Memory B cell (primary cell): ENCODE data around the gene MYL5.
"Not testable (repeated sequence)": the region's sequence is repeated elsewhere in the genome, so short reads cannot be mapped to it uniquely, and the experiment has no call there.

Experiments used
- ATAC-seq: fragments of 150-1000 bp; cut with Tn5 transposase; 2 replicates; pipeline ENCODE4 v1.10.0; 2021; ENCODE audit warnings: low read depth, mild to moderate bottlenecking, moderate library complexity
- DNase-seq, 2 donors: peaks; one replicate each; pipeline ENCODE4 v3.0.0; 2022; ENCODE audit warnings: low spot score in 2 of 2
- H3K27ac Mint-ChIP-seq: one replicate; pipeline ENCODE4 v1.8.0; 2022; ENCODE audit warnings: mild to moderate bottlenecking, moderate library complexity, mixed read lengths
- H3K27me3 Mint-ChIP-seq: one replicate; pipeline ENCODE4 v1.8.0; 2022; ENCODE audit warnings: mixed read lengths
- H3K36me3 Mint-ChIP-seq: one replicate; pipeline ENCODE4 v1.8.0; 2022; ENCODE audit warnings: mild to moderate bottlenecking, mixed read lengths
- H3K4me1 Mint-ChIP-seq: one replicate; pipeline ENCODE4 v1.8.0; 2022; ENCODE audit warnings: mixed read lengths
- H3K4me3 Mint-ChIP-seq: one replicate; pipeline ENCODE4 v1.8.0; 2022; ENCODE audit warnings: mild to moderate bottlenecking, moderate library complexity, mixed read lengths
- H3K9me3 Mint-ChIP-seq: one replicate; pipeline ENCODE4 v1.8.0; 2022; ENCODE audit warnings: mixed read lengths

Gene MYL5

GRCh38 chr4:632926-633325 lies 41.4 kb upstream of the MYL5 start:
- DNase-seq (no peak), ATAC-seq (no peak)
- Mint-ChIP-seq H3K4me1 (no peaks in the 10 kb centered on the region), H3K4me3 (no peak overlapping the region), H3K9me3 (peaks cover 7% of the 10 kb centered on the region), H3K27ac (no peak overlapping the region), H3K27me3 (peaks cover 11% of the 10 kb centered on the region), H3K36me3 (no peaks in the 10 kb centered on the region)

- ATAC-seq = no peak
- DNase-seq = no peak
- H3K9me3 Mint-ChIP-seq = peaks cover 7% of the 10 kb centered on the region
- no peak overlapping the region for H3K27ac Mint-ChIP-seq
- no peaks in the 10 kb centered on the region for H3K36me3 Mint-ChIP-seq
- H3K4me1 Mint-ChIP-seq = no peaks in the 10 kb centered on the region
- peaks cover 13% of the 10 kb centered on the region for H3K27me3 Mint-ChIP-seq
- H3K4me3 Mint-ChIP-seq = no peak overlapping the region
These were observed 40.9 kb upstream of the MYL5 start for GRCh38 chr4:633406-633805.

- no peak for DNase-seq
- no peak for ATAC-seq
- H3K27ac Mint-ChIP-seq = no peak overlapping the region
These were observed 40.3 kb upstream of the MYL5 start for GRCh38 chr4:633976-634598.

GRCh38 chr4:634599-634985 lies 39.8 kb upstream of the MYL5 start:
- Mint-ChIP-seq H3K27me3 (peaks cover 13% of the 10 kb centered on the region), H3K36me3 (no peaks in the 10 kb centered on the region), H3K4me1 (no peaks in the 10 kb centered on the region), H3K9me3 (peaks cover 7% of the 10 kb centered on the region), H3K4me3 (no peak overlapping the region), H3K27ac (no peak overlapping the region)
- DNase-seq = no peak
- no peak for ATAC-seq

More at GRCh38 chr4:633976-634598, 40.3 kb upstream of the MYL5 start:
- Mint-ChIP-seq H3K9me3 (peaks cover 7% of the 10 kb centered on the region), H3K36me3 (no peaks in the 10 kb centered on the region), H3K27me3 (peaks cover 13% of the 10 kb centered on the region), H3K4me3 (no peak overlapping the region), H3K4me1 (no peaks in the 10 kb centered on the region)

GRCh38 chr4:635066-635835 lies 39.1 kb upstream of the MYL5 start:
- not testable (repeated sequence) for DNase-seq, H3K4me3 Mint-ChIP-seq, H3K4me1 Mint-ChIP-seq, H3K9me3 Mint-ChIP-seq, ATAC-seq, H3K27ac Mint-ChIP-seq, H3K36me3 Mint-ChIP-seq
- peaks cover 13% of the 10 kb centered on the region for H3K27me3 Mint-ChIP-seq

GRCh38 chr4:635851-636627 lies 38.3 kb upstream of the MYL5 start:
- H3K9me3 Mint-ChIP-seq = peaks cover 3% of the 10 kb centered on the region
- peaks cover 18% of the 10 kb centered on the region for H3K27me3 Mint-ChIP-seq
- ATAC-seq = no peak
- peaks cover 4% of the 10 kb centered on the region for H3K36me3 Mint-ChIP-seq
- H3K4me1 Mint-ChIP-seq = no peaks in the 10 kb centered on the region
- no peak overlapping the region for H3K27ac Mint-ChIP-seq
- H3K4me3 Mint-ChIP-seq = no peak overlapping the region
- no peak for DNase-seq

- peaks cover 3% of the 10 kb centered on the region for H3K9me3 Mint-ChIP-seq
- no peak for ATAC-seq
- peaks cover 18% of the 10 kb centered on the region for H3K27me3 Mint-ChIP-seq
- no peak for DNase-seq
- no peak overlapping the region for H3K4me3 Mint-ChIP-seq
- H3K36me3 Mint-ChIP-seq = peaks cover 4% of the 10 kb centered on the region
- H3K27ac Mint-ChIP-seq = no peak overlapping the region
- no peaks in the 10 kb centered on the region for H3K4me1 Mint-ChIP-seq
These were observed 37.6 kb upstream of the MYL5 start for GRCh38 chr4:636628-637159.

GRCh38 chr4:637536-638280 lies 36.6 kb upstream of the MYL5 start:
- no peak overlapping the region for H3K27ac Mint-ChIP-seq

GRCh38 chr4:642366-642765 lies 32.0 kb upstream of the MYL5 start:
- not testable (repeated sequence) for H3K36me3 Mint-ChIP-seq, DNase-seq, H3K9me3 Mint-ChIP-seq, H3K4me1 Mint-ChIP-seq, H3K4me3 Mint-ChIP-seq, H3K27ac Mint-ChIP-seq, ATAC-seq
- H3K27me3 Mint-ChIP-seq = peaks cover 15% of the 10 kb centered on the region

More at GRCh38 chr4:637536-638280, 36.6 kb upstream of the MYL5 start:
- DNase-seq (no peak), ATAC-seq (no peak)
- no peaks in the 10 kb centered on the region for H3K9me3 Mint-ChIP-seq
- H3K36me3 Mint-ChIP-seq = peaks cover 4% of the 10 kb centered on the region
- peaks cover 18% of the 10 kb centered on the region for H3K27me3 Mint-ChIP-seq
- H3K4me1 Mint-ChIP-seq = no peaks in the 10 kb centered on the region
- H3K4me3 Mint-ChIP-seq = no peak overlapping the region

- Mint-ChIP-seq H3K27ac (no peak overlapping the region), H3K27me3 (peaks cover 10% of the 10 kb centered on the region), H3K4me3 (no peak overlapping the region), H3K36me3 (peaks cover 3% of the 10 kb centered on the region), H3K9me3 (peaks cover 2% of the 10 kb centered on the region), H3K4me1 (no peaks in the 10 kb centered on the region)
- DNase-seq (no peak), ATAC-seq (no peak)
These were observed 27.9 kb upstream of the MYL5 start for GRCh38 chr4:646460-646859.

GRCh38 chr4:647481-647880 lies 26.9 kb upstream of the MYL5 start:
- H3K36me3 Mint-ChIP-seq = peaks cover 3% of the 10 kb centered on the region
- DNase-seq (no peak), ATAC-seq (no peak)
- H3K9me3 Mint-ChIP-seq = peaks cover 2% of the 10 kb centered on the region
- H3K27me3 Mint-ChIP-seq = peaks cover 14% of the 10 kb centered on the region
- H3K4me1 Mint-ChIP-seq = no peaks in the 10 kb centered on the region
- no peak overlapping the region for H3K4me3 Mint-ChIP-seq
- no peak overlapping the region for H3K27ac Mint-ChIP-seq

- no peaks in the 10 kb centered on the region for H3K36me3 Mint-ChIP-seq
- H3K4me1 Mint-ChIP-seq = peaks cover 2% of the 10 kb centered on the region
- H3K4me3 Mint-ChIP-seq = no peak overlapping the region
- peaks cover 2% of the 10 kb centered on the region for H3K9me3 Mint-ChIP-seq
- ATAC-seq = no peak
- no peak overlapping the region for H3K27ac Mint-ChIP-seq
- peaks cover 16% of the 10 kb centered on the region for H3K27me3 Mint-ChIP-seq
- no peak for DNase-seq
These were observed 25.6 kb upstream of the MYL5 start for GRCh38 chr4:648579-649292.

GRCh38 chr4:649293-649625 lies 25.1 kb upstream of the MYL5 start:
- Mint-ChIP-seq H3K36me3 (no peaks in the 10 kb centered on the region), H3K4me3 (no peak overlapping the region), H3K27ac (no peak overlapping the region), H3K27me3 (peaks cover 16% of the 10 kb centered on the region), H3K4me1 (peaks cover 2% of the 10 kb centered on the region), H3K9me3 (peaks cover 2% of the 10 kb centered on the region)
- DNase-seq = no peak
- ATAC-seq = no peak
